Vagina (tissue), 2 donors: ENCODE measurements around the gene TMEM151B.

Source experiments
- POLR2A ChIP-seq, 2 donors: fragments of 450-650 bp; IDR thresholded peaks; one replicate each; pipeline ENCODE4 v1.6.1; 2017; ENCODE audit warnings: antibody characterized with exemption in 2 of 2, mild to moderate bottlenecking in 2 of 2, moderate library complexity in 2 of 2
- POLR2AphosphoS5 ChIP-seq, 2 donors: sonication (generic); formaldehyde crosslinking; IDR thresholded peaks; one replicate each; pipeline ENCODE4 v1.9.0; 2017; ENCODE audit warnings: antibody characterized with exemption in 2 of 2, mild to moderate bottlenecking in 2 of 2, low read depth in 1 of 2; ENCODE audit not compliant: insufficient read depth in 1 of 2
- TF ChIP-seq, protein P1 (sequence below), 3 experiments: fragments of 450-650 bp in 2 of 3; fragments of 200-600 bp in 1 of 3; sonication (generic) in 1 of 3; IDR thresholded peaks; one replicate each; pipeline ENCODE4 v1.5.1; 2017 to 2019; ENCODE audit warnings: antibody characterized with exemption in 3 of 3, mild to moderate bottlenecking in 2 of 3, moderate library complexity in 2 of 3

DNA sequence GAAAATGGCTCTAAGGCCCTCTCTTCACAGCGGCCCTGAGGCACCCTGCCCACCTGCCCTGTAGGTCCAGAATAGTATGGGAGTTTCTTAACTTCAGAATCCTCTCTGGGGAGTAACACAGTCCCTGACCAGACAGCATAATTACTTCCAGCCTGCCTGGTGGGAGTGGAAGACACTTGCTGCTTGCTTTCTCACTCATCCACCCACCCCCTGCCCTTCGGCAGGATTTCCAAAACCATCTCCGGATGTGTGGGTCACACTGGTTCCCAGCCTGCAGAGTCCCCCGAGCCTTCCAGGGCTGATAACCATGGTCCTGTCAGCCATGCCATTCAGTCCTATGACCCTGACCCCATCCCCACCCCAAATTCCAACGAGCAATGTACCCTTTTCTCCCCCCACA is 41.4 kb upstream of the TMEM151B start:
- no peak for TF ChIP-seq POLR2A (IDR thresholded peaks at IDR 0.05)
- TF ChIP-seq, protein P1, sequence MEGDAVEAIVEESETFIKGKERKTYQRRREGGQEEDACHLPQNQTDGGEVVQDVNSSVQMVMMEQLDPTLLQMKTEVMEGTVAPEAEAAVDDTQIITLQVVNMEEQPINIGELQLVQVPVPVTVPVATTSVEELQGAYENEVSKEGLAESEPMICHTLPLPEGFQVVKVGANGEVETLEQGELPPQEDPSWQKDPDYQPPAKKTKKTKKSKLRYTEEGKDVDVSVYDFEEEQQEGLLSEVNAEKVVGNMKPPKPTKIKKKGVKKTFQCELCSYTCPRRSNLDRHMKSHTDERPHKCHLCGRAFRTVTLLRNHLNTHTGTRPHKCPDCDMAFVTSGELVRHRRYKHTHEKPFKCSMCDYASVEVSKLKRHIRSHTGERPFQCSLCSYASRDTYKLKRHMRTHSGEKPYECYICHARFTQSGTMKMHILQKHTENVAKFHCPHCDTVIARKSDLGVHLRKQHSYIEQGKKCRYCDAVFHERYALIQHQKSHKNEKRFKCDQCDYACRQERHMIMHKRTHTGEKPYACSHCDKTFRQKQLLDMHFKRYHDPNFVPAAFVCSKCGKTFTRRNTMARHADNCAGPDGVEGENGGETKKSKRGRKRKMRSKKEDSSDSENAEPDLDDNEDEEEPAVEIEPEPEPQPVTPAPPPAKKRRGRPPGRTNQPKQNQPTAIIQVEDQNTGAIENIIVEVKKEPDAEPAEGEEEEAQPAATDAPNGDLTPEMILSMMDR (IDR thresholded peaks at IDR 0.05) = no peak
- no peak for TF ChIP-seq POLR2AphosphoS5 (IDR thresholded peaks at IDR 0.05; ENCODE audit: insufficient read depth in 1 of 2, low read depth in 1 of 2)
